ENCODE results near the gene UCN.

Gene UCN

GRCh38 chr2:27316655-27317412 lies 8.6 kb upstream of the UCN start:
- Histone ChIP-seq H3K4me2 (ENCODE audit: low read depth, low read length) (no peak overlapping the region), H3K27me3 (replicated peaks; ENCODE audit: insufficient read depth, low read length) (no peaks in the 10 kb centered on the region), H3K79me2 (ENCODE audit: low read length) (peaks cover 8% of the 10 kb centered on the region; the same call in 1 of the 2 replicates), H3K9ac (ENCODE audit: low read length) (no peak overlapping the region), H3F3A (ENCODE audit: insufficient read depth, low read length) (no peaks in the 10 kb centered on the region), H3K9me3 (replicated peaks; ENCODE audit: insufficient read depth, low read length) (no peaks in the 10 kb centered on the region), H2AFZ (ENCODE audit: low read length) (no peak overlapping the region), H3K9me2 (replicated peaks; ENCODE audit: insufficient read depth, low read length) (no peaks in the 10 kb centered on the region), H4K20me1 (ENCODE audit: insufficient read depth, low read length) (no peaks in the 10 kb centered on the region), H3K36me3 (replicated peaks; ENCODE audit: insufficient read depth, low read length) (no peaks in the 10 kb centered on the region), H3K27ac (ENCODE audit: low read length) (no peak overlapping the region), H3K4me3 (ENCODE audit: low read length) (no peak overlapping the region), H3K4me1 (ENCODE audit: low read length) (peaks cover 6% of the 10 kb centered on the region; the same call in 1 of the 2 replicates)
- no peak for DNase-seq
- TF ChIP-seq, protein P1, sequence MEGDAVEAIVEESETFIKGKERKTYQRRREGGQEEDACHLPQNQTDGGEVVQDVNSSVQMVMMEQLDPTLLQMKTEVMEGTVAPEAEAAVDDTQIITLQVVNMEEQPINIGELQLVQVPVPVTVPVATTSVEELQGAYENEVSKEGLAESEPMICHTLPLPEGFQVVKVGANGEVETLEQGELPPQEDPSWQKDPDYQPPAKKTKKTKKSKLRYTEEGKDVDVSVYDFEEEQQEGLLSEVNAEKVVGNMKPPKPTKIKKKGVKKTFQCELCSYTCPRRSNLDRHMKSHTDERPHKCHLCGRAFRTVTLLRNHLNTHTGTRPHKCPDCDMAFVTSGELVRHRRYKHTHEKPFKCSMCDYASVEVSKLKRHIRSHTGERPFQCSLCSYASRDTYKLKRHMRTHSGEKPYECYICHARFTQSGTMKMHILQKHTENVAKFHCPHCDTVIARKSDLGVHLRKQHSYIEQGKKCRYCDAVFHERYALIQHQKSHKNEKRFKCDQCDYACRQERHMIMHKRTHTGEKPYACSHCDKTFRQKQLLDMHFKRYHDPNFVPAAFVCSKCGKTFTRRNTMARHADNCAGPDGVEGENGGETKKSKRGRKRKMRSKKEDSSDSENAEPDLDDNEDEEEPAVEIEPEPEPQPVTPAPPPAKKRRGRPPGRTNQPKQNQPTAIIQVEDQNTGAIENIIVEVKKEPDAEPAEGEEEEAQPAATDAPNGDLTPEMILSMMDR (IDR thresholded peaks at IDR 0.05; ENCODE audit: low read length) = no peak
- TF ChIP-seq EZH2phosphoT487 (IDR thresholded peaks at IDR 0.05; ENCODE audit: low read length) (no peak), EZH2 (optimal IDR thresholded peaks at IDR 0.05; ENCODE audit: low read depth, low read length) (no peak)

DNA sequence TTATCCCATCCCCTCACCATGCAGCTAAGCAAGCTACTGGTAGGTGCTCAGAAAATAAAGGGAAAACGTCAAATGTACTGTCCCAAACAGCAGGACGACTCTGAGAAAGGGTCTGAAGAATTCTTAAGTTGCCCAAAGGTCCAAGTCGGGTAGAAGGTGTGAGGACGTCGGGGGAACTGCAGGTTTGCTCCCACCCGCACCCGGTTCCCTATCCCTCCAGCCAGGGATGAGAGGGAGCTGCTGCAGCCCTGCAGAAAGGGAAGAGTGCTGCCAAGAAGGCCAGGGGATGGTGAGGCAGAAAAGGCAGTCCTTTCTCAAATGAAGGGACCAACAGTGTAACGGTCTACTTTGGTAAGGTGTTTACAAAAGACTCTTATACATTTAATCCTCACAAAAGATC lies 6.9 kb upstream of the UCN start:
- no peaks in the 10 kb centered on the region for H3K4me1 ChIP-seq (ENCODE audit: low read length)
- H3K4me2 ChIP-seq (ENCODE audit: low read depth, low read length) = no peak overlapping the region
- H3K79me2 ChIP-seq (ENCODE audit: low read length) = no peaks in the 10 kb centered on the region
- H4K20me1 ChIP-seq (ENCODE audit: insufficient read depth, low read length) = no peaks in the 10 kb centered on the region
- DNase-seq = no peak
- no peak overlapping the region for H3K27ac ChIP-seq (ENCODE audit: low read length)
- no peaks in the 10 kb centered on the region for H3K36me3 ChIP-seq (replicated peaks; ENCODE audit: insufficient read depth, low read length)
- no peak overlapping the region for H3K4me3 ChIP-seq (ENCODE audit: low read length)
- no peaks in the 10 kb centered on the region for H3F3A ChIP-seq (ENCODE audit: insufficient read depth, low read length)
- H3K27me3 ChIP-seq (replicated peaks; ENCODE audit: insufficient read depth, low read length) = no peaks in the 10 kb centered on the region
- H3K9me3 ChIP-seq (replicated peaks; ENCODE audit: insufficient read depth, low read length) = no peaks in the 10 kb centered on the region
- no peaks in the 10 kb centered on the region for H3K9me2 ChIP-seq (replicated peaks; ENCODE audit: insufficient read depth, low read length)
- TF ChIP-seq EZH2phosphoT487 (IDR thresholded peaks at IDR 0.05; ENCODE audit: low read length) = no peak
- TF ChIP-seq, protein P1 (IDR thresholded peaks at IDR 0.05; ENCODE audit: low read length) = no peak
- TF ChIP-seq EZH2 (optimal IDR thresholded peaks at IDR 0.05; ENCODE audit: low read depth, low read length) = no peak
- H3K9ac ChIP-seq (ENCODE audit: low read length) = no peak overlapping the region
- H2AFZ ChIP-seq (ENCODE audit: low read length) = no peak overlapping the region

GRCh38 chr2:27314709-27315108 lies 6.5 kb upstream of the UCN start:
- no peak overlapping the region for H3K9ac ChIP-seq (ENCODE audit: low read length)
- no peaks in the 10 kb centered on the region for H3K36me3 ChIP-seq (replicated peaks; ENCODE audit: insufficient read depth, low read length)
- H3K9me3 ChIP-seq (replicated peaks; ENCODE audit: insufficient read depth, low read length) = no peaks in the 10 kb centered on the region
- no peak overlapping the region for H3K4me3 ChIP-seq (ENCODE audit: low read length)
- H3K27ac ChIP-seq (ENCODE audit: low read length) = no peak overlapping the region
- H2AFZ ChIP-seq (ENCODE audit: low read length) = no peak overlapping the region
- no peaks in the 10 kb centered on the region for H3K4me1 ChIP-seq (ENCODE audit: low read length)
- H3F3A ChIP-seq (ENCODE audit: insufficient read depth, low read length) = no peaks in the 10 kb centered on the region
- no peaks in the 10 kb centered on the region for H3K27me3 ChIP-seq (replicated peaks; ENCODE audit: insufficient read depth, low read length)
- H3K9me2 ChIP-seq (replicated peaks; ENCODE audit: insufficient read depth, low read length) = no peaks in the 10 kb centered on the region
- DNase-seq = no peak
- no peaks in the 10 kb centered on the region for H4K20me1 ChIP-seq (ENCODE audit: insufficient read depth, low read length)
- no peak overlapping the region for H3K4me2 ChIP-seq (ENCODE audit: low read depth, low read length)
- no peaks in the 10 kb centered on the region for H3K79me2 ChIP-seq (ENCODE audit: low read length)
- TF ChIP-seq EZH2 (optimal IDR thresholded peaks at IDR 0.05; ENCODE audit: low read depth, low read length) = no peak

Data from MM.1S (cell line).